Uterus (tissue), 4 donors: ENCODE measurements around the gene TRIO. TPM values are rescaled to one million over a fixed set of nuclear protein-coding genes. Genes with fewer than 3 reads are reported as not detected.

ENCODE experiments used
- DNase-seq, 2 donors: peaks; one replicate each; pipeline ENCODE4 v3.0.0-alpha.2; 2019 to 2020
- H3K27ac ChIP-seq, 2 donors: fragments of 200-600 bp; sonication (generic); 1 replicate in 1 of 2; 2 replicates in 1 of 2; pipeline ENCODE4 v1.5.1; 2016 to 2018
- H3K27me3 ChIP-seq, 2 donors: fragments of 200-600 bp; sonication (generic); one replicate each; pipeline ENCODE4 v1.5.1; 2018 to 2019; ENCODE audit warnings: control low read depth in 1 of 2
- H3K36me3 ChIP-seq, 2 donors: fragments of 200-600 bp; sonication (generic); one replicate each; pipeline ENCODE4 v1.5.1; 2019; ENCODE audit warnings: control low read depth in 1 of 2
- H3K4me1 ChIP-seq, 2 donors: fragments of 200-600 bp; sonication (generic); one replicate each; pipeline ENCODE4 v1.5.1; 2018 to 2019; ENCODE audit warnings: control low read depth in 1 of 2
- H3K4me3 ChIP-seq, 2 donors: fragments of 200-600 bp; sonication (generic); 1 replicate in 1 of 2; 2 replicates in 1 of 2; pipeline ENCODE4 v1.5.1; 2018 to 2019; ENCODE audit warnings: mild to moderate bottlenecking in 1 of 2
- H3K9me3 ChIP-seq, 2 donors: fragments of 200-600 bp; sonication (generic); one replicate each; pipeline ENCODE4 v1.5.1; 2019; ENCODE audit warnings: control low read depth in 1 of 2
- CTCF ChIP-seq, 4 experiments: fragments of 200-600 bp in 2 of 4; fragments of 450-650 bp in 2 of 4; sonication (generic) in 2 of 4; IDR thresholded peaks; one replicate each; pipeline ENCODE4 v1.5.1; 2016 to 2019; ENCODE audit warnings: antibody characterized with exemption in 4 of 4, mild to moderate bottlenecking in 2 of 4, moderate library complexity in 1 of 4
- POLR2A ChIP-seq, 2 donors: fragments of 450-650 bp; IDR thresholded peaks; one replicate each; pipeline ENCODE4 v1.6.1; 2016; ENCODE audit warnings: antibody characterized with exemption in 2 of 2, mild to moderate bottlenecking in 1 of 2, moderate library complexity in 1 of 2
- intact Hi-C: fragments of 100-400 bp; cut with DNase I; formaldehyde crosslinking; loops from one replicate; pipeline ENCODE4 v1.15.1; 2023; ENCODE audit warnings: low total_unique reads
- total RNA-seq, 4 donors: library from RNA; depleted of rRNA in 3 of 4; stranded (reverse); fragments of >200 nt in 3 of 4; gene quantifications; one replicate each; pipeline versions ENCODE4 v1.1.0 to v1.2.4, GENCODE V29; 2014 to 2023
- donor health status: DM: yes; HTN: yes; CAD: no.

The TRIO gene
- total RNA-seq, 4 donors from 2014 or later: 93.5 to 234 (median 207) TPM

GRCh38 chr5:14411216-14411615 lies 268.1 kb downstream of the TRIO start:
- Histone ChIP-seq H3K4me1 (no peaks in the 10 kb centered on the region), H3K36me3 (no peaks in the 10 kb centered on the region), H3K9me3 (no peaks in the 10 kb centered on the region), H3K27ac (peak overlapping the region; percentile 63 to 71), H3K27me3 (no peaks in the 10 kb centered on the region), H3K4me3 (no peak overlapping the region)
- intact Hi-C loops: no loop called here
- DNase-seq: no peak
- TF ChIP-seq POLR2A (IDR thresholded peaks at IDR 0.05): no peak
- TF ChIP-seq CTCF (IDR thresholded peaks at IDR 0.05): no peak

- intact Hi-C loops: no loop called here
- TF ChIP-seq POLR2A (IDR thresholded peaks at IDR 0.05) (no peak), CTCF (IDR thresholded peaks at IDR 0.05) (no peak)
- Histone ChIP-seq H3K27ac (no peak overlapping the region), H3K36me3 (no peaks in the 10 kb centered on the region), H3K4me3 (no peak overlapping the region), H3K27me3 (no peaks in the 10 kb centered on the region), H3K9me3 (no peaks in the 10 kb centered on the region), H3K4me1 (no peaks in the 10 kb centered on the region)
- DNase-seq: no peak
These were observed 270.2 kb downstream of the TRIO start for GRCh38 chr5:14413331-14413750.

- intact Hi-C loops: no loop called here
- no peaks in the 10 kb centered on the region for H3K4me1 ChIP-seq
- no peak overlapping the region for H3K27ac ChIP-seq
These were observed 270.9 kb downstream of the TRIO start for GRCh38 chr5:14414007-14414406.

GRCh38 chr5:14414656-14415023 lies 271.5 kb downstream of the TRIO start:
- Histone ChIP-seq H3K27ac (no peak overlapping the region), H3K9me3 (no peaks in the 10 kb centered on the region), H3K4me3 (no peak overlapping the region), H3K4me1 (no peaks in the 10 kb centered on the region), H3K36me3 (no peaks in the 10 kb centered on the region), H3K27me3 (no peaks in the 10 kb centered on the region)
- DNase-seq: no peak
- no peak for TF ChIP-seq CTCF (IDR thresholded peaks at IDR 0.05)
- no peak for TF ChIP-seq POLR2A (IDR thresholded peaks at IDR 0.05)
- intact Hi-C loops: no loop called here

More at GRCh38 chr5:14414007-14414406, 270.9 kb downstream of the TRIO start:
- H3K4me3 ChIP-seq: no peak overlapping the region
- no peaks in the 10 kb centered on the region for H3K36me3 ChIP-seq
- no peak for DNase-seq
- no peaks in the 10 kb centered on the region for H3K9me3 ChIP-seq
- TF ChIP-seq CTCF (IDR thresholded peaks at IDR 0.05) (no peak), POLR2A (IDR thresholded peaks at IDR 0.05) (no peak)
- no peaks in the 10 kb centered on the region for H3K27me3 ChIP-seq

GRCh38 chr5:14415024-14415697 lies 272.0 kb downstream of the TRIO start:
- no peak for TF ChIP-seq CTCF (IDR thresholded peaks at IDR 0.05)
- TF ChIP-seq POLR2A (IDR thresholded peaks at IDR 0.05): no peak
- no peaks in the 10 kb centered on the region for H3K36me3 ChIP-seq
- H3K4me3 ChIP-seq: no peak overlapping the region
- no peak overlapping the region for H3K27ac ChIP-seq
- H3K4me1 ChIP-seq: no peaks in the 10 kb centered on the region
- no peaks in the 10 kb centered on the region for H3K27me3 ChIP-seq
- intact Hi-C loops: no loop called here
- no peaks in the 10 kb centered on the region for H3K9me3 ChIP-seq
- no peak for DNase-seq
